HepG2 (cell line): Measurements from ENCODE around the gene TNFRSF18. TPM values are rescaled to one million over a fixed set of nuclear protein-coding genes. Genes with fewer than 3 reads are reported as not detected.
A peak's percentile ranks its signal among the peaks of the same experiment; 100 is the strongest.

Source experiments
- DNMT1 ChIP-seq: sonication (generic); formaldehyde crosslinking; IDR thresholded peaks from 2 replicates; pipeline ENCODE4 v1.5.1; 2020; ENCODE audit warnings: mild to moderate bottlenecking, missing genetic modification reagents
- NFE2 ChIP-seq: sonication (generic); formaldehyde crosslinking; IDR thresholded peaks from 2 replicates; pipeline ENCODE4 v1.4.0; 2020; ENCODE audit warnings: missing genetic modification reagents
- NR3C1 ChIP-seq: sonication (generic); formaldehyde crosslinking; IDR thresholded peaks from 2 replicates; pipeline ENCODE4 v1.4.0; 2020; ENCODE audit warnings: missing genetic modification reagents
- RFXAP ChIP-seq: sonication (generic); formaldehyde crosslinking; IDR thresholded peaks from 2 replicates; pipeline ENCODE4 v1.4.0; 2020; ENCODE audit warnings: missing genetic modification reagents, borderline replicate concordance
- TBX2 ChIP-seq: sonication (generic); formaldehyde crosslinking; IDR thresholded peaks from 2 replicates; pipeline ENCODE4 v1.5.0; 2020; ENCODE audit warnings: missing genetic modification reagents, mild to moderate bottlenecking, borderline replicate concordance
- TRIM24 ChIP-seq: sonication (generic); formaldehyde crosslinking; IDR thresholded peaks from 2 replicates; pipeline ENCODE4 v1.8.0; 2022; ENCODE audit warnings: mild to moderate bottlenecking, missing genetic modification reagents
- ZFYVE20 ChIP-seq: sonication (generic); formaldehyde crosslinking; IDR thresholded peaks from 2 replicates; pipeline ENCODE4 v1.8.0; 2023; ENCODE audit warnings: low read depth, mild to moderate bottlenecking, moderate library complexity, missing genetic modification reagents, borderline replicate concordance
- ZHX2 ChIP-seq, 2 experiments: sonication (generic) in 1 of 2; formaldehyde crosslinking in 1 of 2; IDR thresholded peaks; 2 replicates each; pipeline versions ENCODE4 v1.6.1 to v1.9.0; 2014 to 2022; ENCODE audit warnings: antibody characterized with exemption in 1 of 2, borderline replicate concordance in 1 of 2, inconsistent platforms in 1 of 2, low read depth in 1 of 2, missing genetic modification reagents in 1 of 2
- ZNF772 ChIP-seq: sonication (generic); formaldehyde crosslinking; IDR thresholded peaks from 2 replicates; pipeline ENCODE4 v1.5.0; 2020; ENCODE audit warnings: mild to moderate bottlenecking, missing genetic modification reagents
- ZSCAN31 ChIP-seq: sonication (generic); formaldehyde crosslinking; IDR thresholded peaks from 2 replicates; pipeline ENCODE4 v1.5.0; 2020; ENCODE audit warnings: low read depth, mild to moderate bottlenecking, missing genetic modification reagents
- polyA plus RNA-seq, 8 experiments: library from polyadenylated mRNA; depleted of rRNA in 3 of 8; stranded (reverse) in 7 of 8; unstranded in 1 of 8; fragments of >200 nt; fragmentation: Illumina TruSeq in 4 of 8; extraction: Trizol in 4 of 8; gene quantifications; 2 replicates each; pipeline versions ENCODE4 v1.2.1 to v1.2.3, GENCODE V29; 2011 to 2016; ENCODE audit warnings: low read depth in 4 of 8, missing spikeins in 1 of 8, mixed read lengths in 1 of 8; ENCODE audit not compliant: insufficient read depth in 1 of 8
- total RNA-seq, 5 experiments: library from RNA; depleted of rRNA; stranded (reverse); fragments of >200 nt; fragmentation: Illumina TruSeq; extraction: Trizol; gene quantifications; 2 replicates each; pipeline ENCODE4 v1.2.3, GENCODE V29; 2016; ENCODE audit warnings: low read depth in 1 of 5
- TF ChIP-seq, protein P1 (sequence below): sonication (generic); formaldehyde crosslinking; IDR thresholded peaks from 2 replicates; pipeline ENCODE4 v1.5.1; 2020; ENCODE audit warnings: mild to moderate bottlenecking, missing genetic modification reagents
- TF ChIP-seq, protein P2 (sequence below): sonication (generic); formaldehyde crosslinking; IDR thresholded peaks from 2 replicates; pipeline ENCODE4 v1.9.0; 2022; ENCODE audit warnings: low read depth, missing genetic modification reagents

TNFRSF18 gene
- total and polyA plus RNA-seq, 2 of the 13 experiments (the other 11 are each of a cell fraction or from before 2014, with no cell fraction given) = not detected

GRCh38 chr1:1239614-1240347, 33.4 kb upstream of the TNFRSF18 start (continued):
- TF ChIP-seq ZFYVE20 (CRISPR knock-in tag) = no peak
- TF ChIP-seq RFXAP = peak; percentile 60; the same call in 1 of the 2 replicates
- TF ChIP-seq NFE2 (CRISPR knock-in tag) = no peak
- TF ChIP-seq ZHX2 (IDR thresholded peaks at IDR 0.05; ENCODE audit: low read depth) = no peak
- no peak for TF ChIP-seq ZHX2 (CRISPR knock-in tag; IDR thresholded peaks at IDR 0.05; ENCODE audit: borderline replicate concordance)
- TF ChIP-seq TRIM24 = no peak
- TF ChIP-seq ZNF772 (CRISPR knock-in tag) = no peak
- TF ChIP-seq, protein P1, sequence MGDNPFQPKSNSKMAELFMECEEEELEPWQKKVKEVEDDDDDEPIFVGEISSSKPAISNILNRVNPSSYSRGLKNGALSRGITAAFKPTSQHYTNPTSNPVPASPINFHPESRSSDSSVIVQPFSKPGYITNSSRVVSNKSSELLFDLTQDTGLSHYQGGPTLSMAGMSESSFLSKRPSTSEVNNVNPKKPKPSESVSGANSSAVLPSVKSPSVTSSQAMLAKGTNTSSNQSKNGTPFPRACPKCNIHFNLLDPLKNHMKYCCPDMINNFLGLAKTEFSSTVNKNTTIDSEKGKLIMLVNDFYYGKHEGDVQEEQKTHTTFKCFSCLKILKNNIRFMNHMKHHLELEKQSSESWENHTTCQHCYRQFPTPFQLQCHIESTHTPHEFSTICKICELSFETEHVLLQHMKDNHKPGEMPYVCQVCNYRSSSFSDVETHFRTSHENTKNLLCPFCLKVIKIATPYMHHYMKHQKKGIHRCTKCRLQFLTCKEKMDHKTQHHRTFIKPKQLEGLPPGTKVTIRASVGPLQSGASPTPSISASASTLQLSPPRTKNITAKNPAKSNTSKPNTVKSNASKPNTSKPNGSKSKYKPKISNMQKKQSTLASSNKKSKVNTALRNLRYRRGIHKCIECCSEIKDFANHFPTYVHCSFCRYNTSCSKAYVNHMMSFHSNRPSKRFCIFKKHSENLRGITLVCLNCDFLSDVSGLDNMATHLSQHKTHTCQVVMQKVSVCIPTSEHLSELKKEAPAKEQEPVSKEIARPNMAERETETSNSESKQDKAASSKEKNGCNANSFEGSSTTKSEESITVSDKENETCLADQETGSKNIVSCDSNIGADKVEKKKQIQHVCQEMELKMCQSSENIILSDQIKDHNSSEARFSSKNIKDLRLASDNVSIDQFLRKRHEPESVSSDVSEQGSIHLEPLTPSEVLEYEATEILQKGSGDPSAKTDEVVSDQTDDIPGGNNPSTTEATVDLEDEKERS (CRISPR knock-in tag) = peak; percentile 46; the same call in 1 of the 2 replicates
- peak; percentile 80 for TF ChIP-seq TBX2 (CRISPR knock-in tag)
- no peak for TF ChIP-seq NR3C1 (CRISPR knock-in tag)
- peak; percentile 51; the same call in 1 of the 2 replicates for TF ChIP-seq ZSCAN31 (CRISPR knock-in tag)
- TF ChIP-seq, protein P2, sequence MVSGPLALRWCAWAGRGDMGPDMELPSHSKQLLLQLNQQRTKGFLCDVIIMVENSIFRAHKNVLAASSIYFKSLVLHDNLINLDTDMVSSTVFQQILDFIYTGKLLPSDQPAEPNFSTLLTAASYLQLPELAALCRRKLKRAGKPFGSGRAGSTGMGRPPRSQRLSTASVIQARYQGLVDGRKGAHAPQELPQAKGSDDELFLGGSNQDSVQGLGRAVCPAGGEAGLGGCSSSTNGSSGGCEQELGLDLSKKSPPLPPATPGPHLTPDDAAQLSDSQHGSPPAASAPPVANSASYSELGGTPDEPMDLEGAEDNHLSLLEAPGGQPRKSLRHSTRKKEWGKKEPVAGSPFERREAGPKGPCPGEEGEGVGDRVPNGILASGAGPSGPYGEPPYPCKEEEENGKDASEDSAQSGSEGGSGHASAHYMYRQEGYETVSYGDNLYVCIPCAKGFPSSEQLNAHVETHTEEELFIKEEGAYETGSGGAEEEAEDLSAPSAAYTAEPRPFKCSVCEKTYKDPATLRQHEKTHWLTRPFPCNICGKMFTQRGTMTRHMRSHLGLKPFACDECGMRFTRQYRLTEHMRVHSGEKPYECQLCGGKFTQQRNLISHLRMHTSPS = peak; percentile 94
- TF ChIP-seq DNMT1 (CRISPR knock-in tag) = no peak
